Activated naive CD4-positive, alpha-beta T cell treated with anti-CD3 and anti-CD28 coated beads, Interleukin-2, amount 50 U/mL, for 72 hours (primary cell): ENCODE results near the gene SRSF4. TPM values are rescaled to one million over a fixed set of nuclear protein-coding genes. Genes with fewer than 3 reads are reported as not detected.
A peak's percentile ranks its signal among the peaks of the same experiment; 100 is the strongest.

Experiments used
- ATAC-seq, 2 donors: fragments of 150-1000 bp; cut with Tn5 transposase; 2 replicates each; pipeline ENCODE4 v1.10.0; 2021; ENCODE audit warnings: mild to moderate bottlenecking in 2 of 2, moderate library complexity in 2 of 2
- DNase-seq, 2 donors: peaks; one replicate each; pipeline ENCODE4 v3.0.0; 2021 to 2022; ENCODE audit warnings: low spot score in 2 of 2
- H3K27ac Mint-ChIP-seq, 2 donors: one replicate each; pipeline ENCODE4 v1.8.0; 2022; ENCODE audit warnings: mild to moderate bottlenecking in 2 of 2, mixed read lengths in 2 of 2
- H3K36me3 Mint-ChIP-seq, 2 donors: one replicate each; pipeline ENCODE4 v1.8.0; 2022; ENCODE audit warnings: mixed read lengths in 2 of 2
- H3K9me3 Mint-ChIP-seq, 2 donors: one replicate each; pipeline ENCODE4 v1.8.0; 2022; ENCODE audit warnings: mixed read lengths in 2 of 2
- total RNA-seq, 2 donors: library from RNA; stranded (reverse); gene quantifications; one replicate each; pipeline ENCODE4 v1.2.3, GENCODE V29; 2022

The SRSF4 gene
- total RNA-seq, 2 donors from 2014 or later: 139 to 163 TPM

DNA sequence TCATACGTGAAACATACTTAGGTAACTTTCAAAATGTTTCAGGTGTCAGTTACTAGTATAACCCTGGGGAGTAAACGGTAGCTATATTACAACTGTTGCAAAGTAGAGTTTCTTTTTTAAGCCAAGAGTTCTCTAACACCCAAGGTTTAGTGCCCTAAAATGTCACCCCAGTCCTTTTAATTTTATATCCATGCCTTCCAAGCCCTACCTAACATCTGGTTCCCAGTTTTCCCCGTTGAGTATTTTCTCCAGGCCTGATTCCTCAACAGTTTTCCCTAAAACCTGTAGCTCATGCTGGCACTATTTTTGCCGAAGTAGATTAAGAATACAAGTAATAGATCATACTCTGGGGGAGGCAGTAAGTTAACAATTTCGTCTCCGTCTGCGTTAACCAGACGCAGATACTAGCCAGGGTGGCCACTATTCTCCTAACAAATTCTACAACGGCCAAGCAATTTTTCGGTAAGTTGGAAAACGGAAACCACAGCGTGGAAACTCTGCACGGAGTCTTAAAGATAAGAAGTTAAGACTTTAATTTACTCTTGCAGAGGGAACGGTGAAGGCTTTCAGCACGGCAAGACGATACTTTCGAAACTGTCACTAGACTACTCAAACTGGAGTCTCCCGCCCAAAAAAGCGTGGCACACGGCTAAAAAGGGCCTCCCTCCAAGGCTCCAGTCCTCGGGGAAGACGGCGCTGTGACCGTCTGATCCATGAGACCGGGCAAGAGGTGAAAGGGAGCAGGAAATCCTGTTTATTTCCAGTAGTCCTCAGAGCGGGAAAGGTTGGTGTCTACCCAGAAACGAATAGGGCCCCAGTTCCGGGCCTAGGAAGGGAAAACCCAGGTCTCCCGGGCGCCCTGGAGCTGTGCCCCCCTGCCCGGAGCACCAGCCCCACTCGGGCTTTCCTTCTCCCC, 945 bp downstream of the SRSF4 start:
- Mint-ChIP-seq H3K9me3 (no peaks in the 10 kb centered on the region), H3K27ac (peak overlapping the region; percentile 96 to 98), H3K36me3 (peaks cover 28 to 42% of the 10 kb centered on the region in 2 donors)
- ATAC-seq: peak in 1 of 2 donors; percentile 2
- no peak for DNase-seq

GRCh38 chr1:29179641-29180184, 2.0 kb downstream of the SRSF4 start:
- DNase-seq (no peak), ATAC-seq (no peak)
- Mint-ChIP-seq H3K27ac (peak overlapping the region; percentile 96 to 98), H3K9me3 (no peaks in the 10 kb centered on the region), H3K36me3 (peaks cover 28 to 43% of the 10 kb centered on the region in 2 donors)

DNA sequence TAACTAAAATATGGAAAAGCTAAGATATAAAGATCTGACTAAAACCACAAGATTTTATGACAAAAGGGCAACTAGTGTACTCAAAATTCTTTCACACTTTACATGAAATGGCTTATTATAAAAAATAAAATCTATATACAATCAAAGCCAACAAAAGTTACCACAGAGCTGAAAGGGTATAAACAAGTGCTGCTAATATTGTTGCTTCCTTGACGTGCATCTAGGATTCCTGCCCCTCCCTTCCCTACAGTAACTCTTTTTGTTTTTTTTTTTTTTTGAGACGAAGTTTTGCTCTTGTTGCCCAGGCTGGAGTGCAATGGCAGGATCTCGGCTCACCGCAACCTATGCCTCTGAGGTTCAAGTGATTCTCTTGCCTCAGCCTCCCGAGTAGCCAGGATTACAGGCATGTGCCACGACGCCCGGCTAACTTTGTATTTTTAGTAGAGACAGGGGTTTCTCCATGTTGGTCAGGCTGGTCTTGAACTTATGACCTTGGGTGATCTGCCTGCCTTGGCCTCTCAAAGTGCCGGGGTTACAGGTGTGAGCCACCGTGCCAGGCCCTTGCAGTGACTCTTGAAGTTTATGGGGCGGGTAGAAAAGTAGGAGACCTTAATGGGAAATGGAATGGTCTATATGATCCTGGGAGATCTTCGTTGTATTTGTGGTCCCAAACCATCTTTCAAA, 4.5 kb downstream of the SRSF4 start:
- H3K9me3 Mint-ChIP-seq: no peaks in the 10 kb centered on the region
- ATAC-seq (no peak), DNase-seq (no peak)
- H3K36me3 Mint-ChIP-seq: peaks cover 28 to 54% of the 10 kb centered on the region in 2 donors
- peak overlapping the region in 1 of 2 donors; percentile 47 for H3K27ac Mint-ChIP-seq

GRCh38 chr1:29176576-29176975, 5.1 kb downstream of the SRSF4 start:
- no peaks in the 10 kb centered on the region for H3K9me3 Mint-ChIP-seq
- no peak for DNase-seq
- H3K36me3 Mint-ChIP-seq: peaks cover 28 to 54% of the 10 kb centered on the region in 2 donors
- peak overlapping the region in 1 of 2 donors; percentile 24 for H3K27ac Mint-ChIP-seq
- no peak for ATAC-seq

DNA sequence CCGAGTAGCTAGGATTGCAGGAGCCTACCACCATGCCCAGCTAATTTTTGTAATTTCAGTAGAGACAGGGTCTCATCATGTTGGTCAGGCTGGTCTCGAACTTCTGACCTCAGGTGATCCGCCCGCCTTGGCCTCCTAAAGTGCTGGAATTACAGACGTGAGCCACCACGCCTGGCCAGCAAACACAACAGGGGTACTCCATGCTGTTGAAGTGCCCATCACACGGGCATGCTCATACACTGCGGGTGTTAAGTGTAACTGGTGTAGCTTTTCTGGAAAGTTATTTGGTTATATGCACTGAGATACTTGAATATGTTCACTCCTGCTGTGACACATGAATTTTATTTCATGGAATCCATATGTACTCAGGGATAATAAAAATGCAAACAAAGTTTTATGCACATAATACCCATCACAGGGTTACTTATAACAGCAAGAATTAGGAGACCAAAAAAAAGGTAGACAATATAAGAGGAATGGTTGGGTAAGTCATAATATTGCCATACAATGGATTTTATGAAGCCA, 9.2 kb downstream of the SRSF4 start:
- DNase-seq (no peak), ATAC-seq (no peak)
- H3K36me3 Mint-ChIP-seq: peaks cover 4 to 33% of the 10 kb centered on the region in 2 donors
- no peaks in the 10 kb centered on the region for H3K9me3 Mint-ChIP-seq
- no peak overlapping the region for H3K27ac Mint-ChIP-seq

DNA sequence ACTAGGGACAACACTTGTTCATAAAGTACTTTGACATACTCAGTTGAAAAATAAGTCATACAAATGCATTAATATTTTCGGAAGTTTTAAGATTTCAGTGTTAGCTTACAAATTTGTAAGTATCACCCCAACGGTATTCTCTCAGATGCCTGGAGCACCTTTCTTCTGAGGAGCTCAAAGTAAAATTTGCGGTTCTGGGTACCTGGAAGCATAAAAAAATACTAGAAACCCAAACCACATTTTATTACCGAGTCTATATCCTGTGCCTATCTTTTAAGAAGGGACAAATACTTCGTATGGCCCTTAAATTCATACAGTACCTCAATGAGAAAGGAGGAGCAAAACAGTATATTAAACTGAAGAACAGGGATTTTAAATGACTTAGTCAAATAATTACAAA, 10.2 kb downstream of the SRSF4 start:
- DNase-seq (no peak), ATAC-seq (no peak)
- peaks cover 12 to 28% of the 10 kb centered on the region in 2 donors for H3K36me3 Mint-ChIP-seq
- H3K9me3 Mint-ChIP-seq: no peaks in the 10 kb centered on the region
- H3K27ac Mint-ChIP-seq: no peak overlapping the region

DNA sequence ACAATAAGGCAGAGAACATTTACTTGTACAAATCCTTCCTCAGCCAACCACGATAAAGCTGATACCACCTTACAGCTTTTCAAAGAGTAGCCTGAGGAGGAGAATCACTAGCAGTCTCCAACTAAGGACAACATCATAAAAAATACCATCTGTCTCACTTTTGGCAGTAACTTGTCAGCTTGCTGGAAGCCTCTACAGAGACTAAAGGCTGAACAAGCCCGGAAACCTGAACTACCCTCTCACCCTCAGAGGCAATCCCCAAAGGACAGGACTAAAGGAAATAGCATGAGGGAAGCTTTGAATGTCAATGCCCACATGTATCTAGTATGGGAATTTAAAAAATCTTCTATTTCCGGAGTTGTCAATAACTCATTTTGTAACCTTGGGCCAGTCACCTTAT, 10.6 kb downstream of the SRSF4 start:
- H3K27ac Mint-ChIP-seq: no peak overlapping the region
- H3K36me3 Mint-ChIP-seq: peaks cover 12 to 24% of the 10 kb centered on the region in 2 donors
- no peaks in the 10 kb centered on the region for H3K9me3 Mint-ChIP-seq
- DNase-seq (no peak), ATAC-seq (no peak)

DNA sequence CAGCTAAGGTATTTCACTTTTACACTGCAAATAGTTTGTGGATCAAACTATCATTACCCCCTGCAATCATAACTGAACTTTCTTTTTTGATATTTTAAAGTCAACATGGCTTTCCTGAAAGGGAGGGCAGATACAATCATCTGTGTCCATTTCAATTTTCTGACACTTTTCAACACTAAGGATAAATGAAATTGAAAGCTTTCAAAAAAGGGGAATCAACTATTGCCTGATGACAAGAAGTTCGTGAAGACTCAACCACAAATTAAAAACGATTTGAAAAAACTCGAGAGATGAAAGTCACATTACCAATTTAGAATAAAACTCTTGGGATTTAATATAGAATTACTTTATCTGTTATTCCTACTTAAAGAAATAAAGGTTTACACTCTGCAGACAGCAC, 11.7 kb downstream of the SRSF4 start:
- ATAC-seq (no peak), DNase-seq (no peak)
- Mint-ChIP-seq H3K36me3 (peaks cover 12 to 28% of the 10 kb centered on the region in 2 donors), H3K27ac (peak overlapping the region in 1 of 2 donors; percentile 45), H3K9me3 (no peaks in the 10 kb centered on the region)

DNA sequence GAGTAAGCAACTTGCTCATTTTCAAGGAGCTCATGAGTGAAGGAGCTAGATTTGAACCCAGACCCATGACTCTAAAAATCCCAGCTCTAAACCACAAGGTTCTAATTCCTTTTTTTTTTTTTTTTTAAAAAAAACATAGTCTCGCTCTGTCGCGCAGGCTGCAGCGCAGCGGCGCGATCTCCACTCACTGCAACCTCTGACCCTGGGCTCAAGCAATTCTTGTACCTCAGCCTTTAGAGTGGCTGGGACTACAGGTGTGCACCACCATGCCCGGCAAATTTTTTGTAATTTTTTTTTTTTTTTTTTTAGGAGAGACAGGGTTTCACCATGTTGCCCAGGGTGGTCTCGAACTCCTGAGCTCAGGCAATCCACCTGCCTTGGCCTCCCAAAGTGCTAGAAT, 13.8 kb downstream of the SRSF4 start:
- Mint-ChIP-seq H3K9me3 (no peaks in the 10 kb centered on the region), H3K27ac (no peak overlapping the region), H3K36me3 (peaks cover 12 to 28% of the 10 kb centered on the region in 2 donors)
- no peak for ATAC-seq
- DNase-seq: no peak

- DNase-seq: no peak
- Mint-ChIP-seq H3K36me3 (peaks cover 12 to 24% of the 10 kb centered on the region in 2 donors), H3K27ac (peak overlapping the region in 1 of 2 donors; percentile 63), H3K9me3 (no peaks in the 10 kb centered on the region)
- ATAC-seq: peak in 1 of 2 donors; percentile 58
These were observed 15.3 kb downstream of the SRSF4 start for GRCh38 chr1:29166291-29166878.

DNA sequence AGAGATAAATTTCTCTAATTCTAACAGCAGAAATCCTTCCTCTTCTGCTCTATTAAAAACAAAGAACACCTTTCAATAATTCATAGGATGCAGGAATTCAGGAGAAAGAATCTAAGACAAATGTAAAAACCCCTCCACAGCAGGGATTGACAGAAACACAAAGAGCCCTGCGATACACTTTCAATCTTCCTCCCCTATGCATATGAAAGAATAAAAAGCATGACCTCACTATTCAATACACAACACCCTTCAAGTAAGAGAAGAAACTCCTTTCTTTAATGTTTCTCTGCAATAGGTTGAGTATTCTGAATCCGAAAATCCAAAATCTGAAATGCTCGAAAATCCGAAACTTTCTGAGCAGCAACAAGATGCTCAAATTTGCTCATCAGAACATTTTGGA, 17.1 kb downstream of the SRSF4 start:
- no peaks in the 10 kb centered on the region for H3K9me3 Mint-ChIP-seq
- peak overlapping the region in 1 of 2 donors; percentile 87 for H3K27ac Mint-ChIP-seq
- peaks cover 8 to 13% of the 10 kb centered on the region in 2 donors for H3K36me3 Mint-ChIP-seq
- ATAC-seq (no peak), DNase-seq (no peak)

DNA sequence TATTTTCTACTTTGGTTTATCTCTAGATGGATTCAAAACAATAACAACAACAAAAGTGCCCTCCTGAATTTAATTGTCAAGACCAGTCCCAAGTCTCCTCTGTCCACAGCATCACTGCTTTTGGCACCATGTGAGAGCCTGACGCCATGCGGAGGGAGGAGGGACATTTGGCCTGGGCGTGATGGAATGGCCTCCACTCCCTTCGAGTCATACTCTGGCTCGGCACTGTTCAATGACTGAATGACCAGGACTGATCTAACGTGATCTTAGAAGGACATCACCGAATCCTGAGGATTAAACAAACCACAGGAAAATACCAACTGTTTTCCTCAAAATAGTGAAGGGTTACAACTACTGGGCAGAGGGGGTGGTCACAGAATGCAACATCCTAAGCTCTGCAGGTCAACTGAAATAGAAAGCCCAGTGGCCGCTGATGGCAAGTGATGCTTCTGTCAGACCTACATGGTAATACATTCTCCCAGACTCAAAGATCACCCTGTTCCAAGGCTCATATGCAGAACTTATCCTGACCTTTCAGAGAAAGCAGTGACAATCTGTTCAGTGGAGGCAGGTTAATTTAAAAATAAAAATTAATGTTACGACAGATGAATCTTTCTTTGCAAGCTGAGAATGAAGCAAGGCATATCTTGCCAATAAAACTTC, 19.1 kb downstream of the SRSF4 start:
- peaks cover 8 to 21% of the 10 kb centered on the region in 2 donors for H3K36me3 Mint-ChIP-seq
- no peak for DNase-seq
- H3K27ac Mint-ChIP-seq: no peak overlapping the region
- no peaks in the 10 kb centered on the region for H3K9me3 Mint-ChIP-seq
- ATAC-seq: no peak

DNA sequence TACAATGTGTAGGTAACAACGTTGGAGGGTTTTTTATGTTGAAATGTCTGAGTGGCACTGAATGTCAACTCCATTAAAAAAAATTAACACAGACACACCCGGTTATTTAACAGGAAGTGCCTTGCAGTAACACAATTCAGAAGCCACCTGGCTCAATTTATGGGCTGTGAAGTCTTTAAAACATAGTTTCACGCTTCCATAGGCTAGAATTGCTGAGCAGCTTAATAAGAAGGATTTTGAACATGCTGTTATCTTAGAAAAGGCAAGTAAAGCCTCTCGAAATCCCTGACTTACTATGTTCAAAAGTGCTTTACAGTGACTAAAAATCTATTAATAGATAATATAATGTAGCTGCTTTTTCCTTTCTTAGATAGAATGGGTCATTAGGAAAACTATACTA, 19.7 kb downstream of the SRSF4 start:
- H3K9me3 Mint-ChIP-seq: no peaks in the 10 kb centered on the region
- H3K27ac Mint-ChIP-seq: no peak overlapping the region
- DNase-seq: no peak
- peaks cover 4 to 25% of the 10 kb centered on the region in 2 donors for H3K36me3 Mint-ChIP-seq
- no peak for ATAC-seq

DNA sequence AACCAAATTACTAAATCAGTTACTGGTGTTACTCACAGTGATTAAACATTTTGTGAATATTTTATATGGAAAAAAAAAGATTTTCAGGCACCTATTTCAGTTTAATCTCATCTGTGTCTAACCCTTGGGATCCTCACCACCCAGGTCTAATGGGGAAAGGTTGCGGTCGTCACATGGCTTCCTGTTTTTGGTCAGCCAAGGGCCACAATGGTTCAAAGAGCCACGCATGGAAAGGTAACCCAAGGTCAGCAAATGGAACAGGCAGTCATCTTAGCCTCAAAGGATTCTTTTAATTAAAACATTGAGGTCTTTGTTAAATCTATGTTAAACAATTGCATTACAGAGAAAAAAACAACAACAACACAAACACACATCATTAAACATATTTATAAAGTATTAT, 21.9 kb downstream of the SRSF4 start:
- Mint-ChIP-seq H3K9me3 (no peaks in the 10 kb centered on the region), H3K36me3 (peaks cover 0 to 20% of the 10 kb centered on the region in 2 donors), H3K27ac (no peak overlapping the region)
- ATAC-seq: no peak
- DNase-seq: no peak

DNA sequence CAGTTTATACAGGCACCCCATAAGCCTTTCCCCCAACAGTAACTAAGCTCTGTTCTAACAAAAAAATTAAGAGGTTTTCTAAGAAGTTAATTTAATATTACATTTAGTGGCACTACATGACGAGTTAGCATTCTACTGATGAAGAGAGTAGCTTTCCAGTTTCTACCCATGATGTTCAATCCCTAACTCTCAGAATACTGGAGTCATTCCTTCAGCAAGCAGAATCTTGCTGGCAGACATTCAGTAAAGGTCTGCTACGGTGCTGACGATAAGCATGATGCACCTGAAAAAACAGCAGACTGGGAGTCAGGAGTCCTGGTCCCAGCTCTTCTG, 24.5 kb downstream of the SRSF4 start:
- H3K27ac Mint-ChIP-seq: no peak overlapping the region
- ATAC-seq (no peak), DNase-seq (no peak)
- no peaks in the 10 kb centered on the region for H3K9me3 Mint-ChIP-seq
- H3K36me3 Mint-ChIP-seq: peaks cover 0 to 28% of the 10 kb centered on the region in 2 donors

- H3K27ac Mint-ChIP-seq: no peak overlapping the region
- DNase-seq (no peak), ATAC-seq (no peak)
- H3K36me3 Mint-ChIP-seq: peaks cover 0 to 33% of the 10 kb centered on the region in 2 donors
- no peaks in the 10 kb centered on the region for H3K9me3 Mint-ChIP-seq
These were observed 25.0 kb downstream of the SRSF4 start for GRCh38 chr1:29156543-29157268.
